Kidney (tissue), 14 donors: ENCODE results near the gene COL16A1. TPM values are rescaled to one million over a fixed set of nuclear protein-coding genes. Genes with fewer than 3 reads are reported as not detected.

Experiments
- DNase-seq, 5 donors: peaks; one replicate each; pipeline ENCODE4 v3.0.0-alpha.2; 2013 to 2020
- FAIRE-seq: peaks from 2 replicates; lab custom pipeline; 2012; peaks lifted over from hg19 to GRCh38; lab: Jason Lieb, UNC
- H3K27ac ChIP-seq, 2 donors: one replicate each; pipeline ENCODE4 v1.7.0; 2013; ENCODE audit warnings: low read depth in 2 of 2, low read length in 2 of 2, inconsistent platforms in 1 of 2
- H3K27me3 ChIP-seq: one replicate; pipeline ENCODE4 v1.7.1; 2013; ENCODE audit warnings: low read length, inconsistent platforms; ENCODE audit not compliant: control insufficient read depth, insufficient read depth
- H3K36me3 ChIP-seq, 3 donors: one replicate each; pipeline versions ENCODE4 v1.7.0 to v1.7.1; 2013; ENCODE audit warnings: low read length in 3 of 3, control low read depth in 1 of 3, inconsistent platforms in 1 of 3; ENCODE audit not compliant: insufficient read depth in 3 of 3, control insufficient read depth in 2 of 3
- H3K4me1 ChIP-seq, 3 donors: one replicate each; pipeline versions ENCODE4 v1.7.0 to v1.7.1; 2013; ENCODE audit warnings: low read length in 3 of 3, inconsistent platforms in 1 of 3, low read depth in 1 of 3; ENCODE audit not compliant: control insufficient read depth in 2 of 3, insufficient read depth in 2 of 3
- H3K4me3 ChIP-seq, 3 donors: one replicate each; pipeline versions ENCODE4 v1.7.0 to v1.8.1; 2013; ENCODE audit warnings: low read length in 3 of 3, control low read depth in 1 of 3, inconsistent platforms in 1 of 3
- H3K9ac ChIP-seq, 3 donors: one replicate each; pipeline versions ENCODE4 v1.7.0 to v1.7.1; 2013; ENCODE audit warnings: low read length in 3 of 3, control low read depth in 1 of 3, inconsistent platforms in 1 of 3
- H3K9me3 ChIP-seq, 3 donors: one replicate each; pipeline versions ENCODE4 v1.7.0 to v1.7.1; 2013; ENCODE audit warnings: low read length in 3 of 3, control low read depth in 1 of 3, inconsistent platforms in 1 of 3; ENCODE audit not compliant: control insufficient read depth in 2 of 3, insufficient read depth in 1 of 3
- CTCF ChIP-seq: IDR thresholded peaks from 3 replicates; pipeline ENCODE4 v1.5.1; 2012; ENCODE audit warnings: mild to moderate bottlenecking, moderate library complexity, borderline replicate concordance; ENCODE audit not compliant: insufficient read depth; ENCODE audit errors: extremely low read depth
- intact Hi-C: fragments of 100-400 bp; cut with DNase I; formaldehyde crosslinking; loops from one replicate; pipeline ENCODE4 v1.11.1; 2022
- polyA plus RNA-seq: library from polyadenylated mRNA; stranded (reverse); fragments of 350-450 nt; fragmentation: Illumina TruSeq; extraction: RNeasy Lipid Tissue Mini Kit (QIAGEN cat#74804); gene quantifications from one replicate; pipeline ENCODE4 v1.2.3, GENCODE V29; 2014; ENCODE audit warnings: low read depth, low replicate concordance; ENCODE audit not compliant: insufficient read depth
- total RNA-seq: library from RNA; stranded (reverse); fragmentation: NEBNext Ultra II Directional; extraction: Animal tissue kit (Norgen Biotek cat#: 25700); gene quantifications from one replicate; pipeline ENCODE4 v1.2.1, GENCODE V29; 2021
- donor health status: control.
- donor health status: control.
- donor health status: control.
- donor health status: control.
- donor health status: control.
- donor health status: DM: yes; HTN: yes; CAD: no.
- donor health status: Normal renal cell carcinoma (clear cell type).

The COL16A1 gene
- total and polyA plus RNA-seq, 2 donors from 2014 or later: 9.2 to 29.0 TPM

DNA sequence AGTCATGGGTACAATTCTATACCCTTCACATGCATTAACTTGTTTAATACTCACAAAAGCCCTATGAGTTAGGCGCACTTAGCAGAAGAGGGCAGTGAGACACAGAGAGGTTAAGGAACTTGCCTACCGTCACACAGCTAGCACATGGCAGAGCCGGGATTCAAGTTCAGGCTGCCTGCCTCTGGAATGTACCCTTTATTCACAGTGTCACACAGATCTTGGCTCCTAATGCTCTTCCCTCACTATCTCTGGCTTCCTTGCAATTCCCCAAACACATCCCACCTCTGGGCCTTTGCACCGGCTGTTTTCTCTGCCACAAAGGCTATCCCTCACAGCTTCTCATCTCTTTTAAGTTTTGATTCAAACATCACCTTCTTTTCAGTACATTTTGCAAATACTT lies 25.1 kb downstream of the COL16A1 start:
- H3K27ac ChIP-seq: no peak overlapping the region
- H3K36me3 ChIP-seq: no peaks in the 10 kb centered on the region
- intact Hi-C loops: no loop called here
- no peaks in the 10 kb centered on the region for H3K27me3 ChIP-seq
- DNase-seq (no peak), FAIRE-seq (no peak)
- TF ChIP-seq CTCF: no peak
- H3K4me1 ChIP-seq: no peaks in the 10 kb centered on the region
- H3K9me3 ChIP-seq: no peaks in the 10 kb centered on the region
- H3K4me3 ChIP-seq: no peak overlapping the region
- H3K9ac ChIP-seq: no peak overlapping the region

GRCh38 chr1:31677949-31678348 lies 25.9 kb downstream of the COL16A1 start:
- no peak overlapping the region for H3K4me3 ChIP-seq
- FAIRE-seq: no peak
- H3K4me1 ChIP-seq: no peaks in the 10 kb centered on the region
- no peaks in the 10 kb centered on the region for H3K27me3 ChIP-seq
- H3K9me3 ChIP-seq: no peaks in the 10 kb centered on the region
- no peak for TF ChIP-seq CTCF
- intact Hi-C loops: no loop called here
- H3K36me3 ChIP-seq: no peaks in the 10 kb centered on the region
- no peak for DNase-seq
- H3K27ac ChIP-seq: no peak overlapping the region
- H3K9ac ChIP-seq: no peak overlapping the region

DNA sequence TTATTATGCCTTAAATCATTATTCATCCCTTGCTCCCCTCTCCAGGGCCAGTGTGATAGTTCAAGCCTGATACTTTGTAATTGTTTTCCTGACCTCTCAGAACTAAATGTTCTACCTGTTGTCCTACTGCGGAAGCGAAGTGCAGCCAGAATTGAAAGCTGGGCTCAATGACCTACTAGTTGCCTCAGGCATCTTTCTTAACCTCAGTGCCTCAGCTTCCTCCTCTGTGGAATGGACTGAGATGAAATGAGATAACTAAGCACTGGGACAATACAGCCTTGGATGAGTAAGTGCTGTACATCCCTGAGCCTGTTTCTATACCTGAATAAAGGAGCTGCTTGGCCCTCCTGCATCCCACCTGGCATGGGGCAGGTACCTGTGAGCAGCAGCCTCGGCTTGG lies 26.4 kb downstream of the COL16A1 start:
- FAIRE-seq (no peak), DNase-seq (no peak)
- no peak for TF ChIP-seq CTCF
- intact Hi-C loops: no loop called here
- Histone ChIP-seq H3K4me3 (no peak overlapping the region), H3K9ac (no peak overlapping the region), H3K27ac (no peak overlapping the region), H3K4me1 (no peaks in the 10 kb centered on the region), H3K27me3 (no peaks in the 10 kb centered on the region), H3K36me3 (no peaks in the 10 kb centered on the region), H3K9me3 (no peaks in the 10 kb centered on the region)

GRCh38 chr1:31675756-31676155 lies 28.1 kb downstream of the COL16A1 start:
- Histone ChIP-seq H3K4me3 (no peak overlapping the region), H3K27me3 (no peaks in the 10 kb centered on the region), H3K27ac (no peak overlapping the region), H3K4me1 (no peaks in the 10 kb centered on the region), H3K36me3 (no peaks in the 10 kb centered on the region), H3K9me3 (no peaks in the 10 kb centered on the region), H3K9ac (no peak overlapping the region)
- intact Hi-C loops: no loop called here
- no peak for TF ChIP-seq CTCF
- FAIRE-seq (no peak), DNase-seq (no peak)
